ENCODE measurements around the gene DYNC2H1.
A peak's percentile ranks its signal among the peaks of the same experiment; 100 is the strongest.

DYNC2H1 gene

GRCh38 chr11:103108933-103109817, at the start of gene DYNC2H1:
DYNC2H1 (plus strand) TSS chr11:103109426; CDS start chr11:103109575, 149 bp downstream.
- in situ Hi-C loops (cut with HindIII; ENCODE audit: low pct_unique_long_range_greater_than_20kb, low sequenced_read_pairs) = no loop called here
- DNase-seq (ENCODE audit: low read depth in 1 of 2, low spot score in 1 of 2) = peak; percentile 85 to 96
- no peak for TF ChIP-seq JUND (IDR thresholded peaks at IDR 0.05; ENCODE audit: low read depth)

- no peak for TF ChIP-seq JUND (IDR thresholded peaks at IDR 0.05; ENCODE audit: low read depth)
- no peak for DNase-seq (ENCODE audit: low read depth in 1 of 2, low spot score in 1 of 2)
- in situ Hi-C loops (cut with HindIII; ENCODE audit: low pct_unique_long_range_greater_than_20kb, low sequenced_read_pairs) = no loop called here
Measured at GRCh38 chr11:103061656-103062055, 47.6 kb upstream of the DYNC2H1 start.

- in situ Hi-C loops (cut with HindIII; ENCODE audit: low pct_unique_long_range_greater_than_20kb, low sequenced_read_pairs) = no loop called here
- TF ChIP-seq JUND (IDR thresholded peaks at IDR 0.05; ENCODE audit: low read depth) = no peak
- no peak for DNase-seq (ENCODE audit: low read depth in 1 of 2, low spot score in 1 of 2)
Measured at GRCh38 chr11:103067118-103067517, 42.1 kb upstream of the DYNC2H1 start.

- peak in 1 of 2 experiments; percentile 33 for DNase-seq (ENCODE audit: low read depth in 1 of 2, low spot score in 1 of 2)
Measured at GRCh38 chr11:103069367-103069766, 39.9 kb upstream of the DYNC2H1 start.

DNA sequence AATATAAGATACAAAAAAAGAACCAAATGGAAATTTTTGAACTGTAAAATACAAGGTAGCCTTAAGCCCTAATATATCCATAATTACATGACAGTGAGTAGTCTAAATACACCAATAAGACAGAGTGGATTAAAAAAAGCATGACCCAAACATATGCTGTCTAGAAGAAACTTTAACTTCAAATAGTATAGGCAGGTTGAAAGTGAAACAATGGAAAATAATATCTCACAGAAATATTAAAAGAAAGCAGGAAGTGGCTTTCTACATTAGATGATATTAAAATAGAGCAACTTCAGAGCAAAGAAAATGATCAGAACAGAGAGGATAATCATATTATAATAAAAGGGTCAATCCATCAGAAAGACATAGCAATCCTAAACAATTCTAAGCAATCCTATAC, 39.1 kb upstream of the DYNC2H1 start:
- TF ChIP-seq JUND (IDR thresholded peaks at IDR 0.05; ENCODE audit: low read depth) = no peak
- in situ Hi-C loops (cut with HindIII; ENCODE audit: low pct_unique_long_range_greater_than_20kb, low sequenced_read_pairs) = no loop called here
- DNase-seq (ENCODE audit: low read depth in 1 of 2, low spot score in 1 of 2) = no peak

More at GRCh38 chr11:103069367-103069766, 39.9 kb upstream of the DYNC2H1 start:
- in situ Hi-C loops (cut with HindIII; ENCODE audit: low pct_unique_long_range_greater_than_20kb, low sequenced_read_pairs) = no loop called here
- no peak for TF ChIP-seq JUND (IDR thresholded peaks at IDR 0.05; ENCODE audit: low read depth)

- in situ Hi-C loops (cut with HindIII; ENCODE audit: low pct_unique_long_range_greater_than_20kb, low sequenced_read_pairs) = no loop called here
- no peak for DNase-seq (ENCODE audit: low read depth in 1 of 2, low spot score in 1 of 2)
- TF ChIP-seq JUND (IDR thresholded peaks at IDR 0.05; ENCODE audit: low read depth) = no peak
Measured at GRCh38 chr11:103071008-103071407, 38.2 kb upstream of the DYNC2H1 start.

DNA sequence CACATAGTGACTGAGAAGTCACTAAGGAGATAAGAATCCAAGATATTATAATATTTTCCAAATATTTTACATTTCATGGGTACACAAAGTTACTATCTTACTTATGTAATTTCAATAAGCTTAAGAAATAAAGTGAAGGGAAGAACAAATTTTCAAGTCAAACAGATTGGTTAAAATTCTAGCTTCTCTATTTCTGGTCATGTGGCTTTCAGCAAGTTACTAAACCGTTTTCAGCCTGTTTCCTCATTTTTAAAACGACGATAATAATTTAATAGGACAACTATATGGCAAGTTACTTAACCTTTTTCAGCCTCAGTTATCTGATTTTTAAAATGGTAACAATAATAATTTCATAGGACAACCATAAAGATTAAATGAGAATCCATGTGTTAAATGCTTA, 32.9 kb upstream of the DYNC2H1 start:
- in situ Hi-C loops (cut with HindIII; ENCODE audit: low pct_unique_long_range_greater_than_20kb, low sequenced_read_pairs) = no loop called here
- no peak for DNase-seq (ENCODE audit: low read depth in 1 of 2, low spot score in 1 of 2)

GRCh38 chr11:103077554-103077953, 31.7 kb upstream of the DYNC2H1 start:
- TF ChIP-seq JUND (IDR thresholded peaks at IDR 0.05; ENCODE audit: low read depth) = no peak
- in situ Hi-C loops (cut with HindIII; ENCODE audit: low pct_unique_long_range_greater_than_20kb, low sequenced_read_pairs) = no loop called here
- DNase-seq (ENCODE audit: low read depth in 1 of 2, low spot score in 1 of 2) = no peak

More for the DNA sequence above, 32.9 kb upstream of the DYNC2H1 start:
- TF ChIP-seq JUND (IDR thresholded peaks at IDR 0.05; ENCODE audit: low read depth) = no peak

DNA sequence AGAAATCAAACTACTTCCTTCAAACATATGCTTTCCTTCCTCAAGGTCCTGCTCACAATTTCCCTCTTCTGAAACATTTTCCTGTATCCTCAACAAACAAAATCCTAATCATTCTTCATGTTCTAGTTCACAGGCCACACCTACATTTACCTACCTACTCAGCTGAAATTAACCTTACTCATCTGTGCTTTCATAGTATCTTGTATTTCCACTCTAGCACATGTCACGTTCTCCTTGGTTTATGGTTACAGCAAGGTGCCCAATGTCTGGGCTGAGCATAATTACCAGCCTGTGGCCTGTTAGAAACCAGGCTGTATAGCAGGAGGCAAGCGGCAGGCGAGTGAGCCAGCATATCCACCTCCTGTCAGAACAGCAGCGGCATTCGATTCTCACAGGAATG, 30.5 kb upstream of the DYNC2H1 start:
- no peak for TF ChIP-seq JUND (IDR thresholded peaks at IDR 0.05; ENCODE audit: low read depth)
- no peak for DNase-seq (ENCODE audit: low read depth in 1 of 2, low spot score in 1 of 2)
- in situ Hi-C loops (cut with HindIII; ENCODE audit: low pct_unique_long_range_greater_than_20kb, low sequenced_read_pairs) = no loop called here

DNA sequence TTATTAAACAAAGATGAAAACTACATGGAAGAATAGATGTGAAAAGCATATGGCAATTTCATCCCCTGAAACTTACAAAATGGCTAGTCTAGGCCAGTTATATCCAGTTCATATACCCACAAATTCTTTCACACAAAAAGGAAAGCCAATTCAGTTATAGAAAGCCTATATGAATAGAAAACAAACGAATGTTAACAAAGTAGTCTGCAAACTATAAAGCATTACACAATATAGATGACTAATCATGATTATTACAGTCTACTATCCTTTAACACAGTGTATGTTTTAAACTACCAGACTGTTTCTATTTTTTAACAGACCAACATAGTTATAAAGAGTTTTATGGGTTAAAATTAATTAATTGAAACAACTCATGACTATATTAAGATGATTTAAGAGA, 29.4 kb upstream of the DYNC2H1 start:
- in situ Hi-C loops (cut with HindIII; ENCODE audit: low pct_unique_long_range_greater_than_20kb, low sequenced_read_pairs) = no loop called here
- TF ChIP-seq JUND (IDR thresholded peaks at IDR 0.05; ENCODE audit: low read depth) = no peak
- DNase-seq (ENCODE audit: low read depth in 1 of 2, low spot score in 1 of 2) = no peak

- in situ Hi-C loops (cut with HindIII; ENCODE audit: low pct_unique_long_range_greater_than_20kb, low sequenced_read_pairs) = no loop called here
- no peak for DNase-seq (ENCODE audit: low read depth in 1 of 2, low spot score in 1 of 2)
- no peak for TF ChIP-seq JUND (IDR thresholded peaks at IDR 0.05; ENCODE audit: low read depth)
Measured at GRCh38 chr11:103085758-103086365, 23.4 kb upstream of the DYNC2H1 start.

DNA sequence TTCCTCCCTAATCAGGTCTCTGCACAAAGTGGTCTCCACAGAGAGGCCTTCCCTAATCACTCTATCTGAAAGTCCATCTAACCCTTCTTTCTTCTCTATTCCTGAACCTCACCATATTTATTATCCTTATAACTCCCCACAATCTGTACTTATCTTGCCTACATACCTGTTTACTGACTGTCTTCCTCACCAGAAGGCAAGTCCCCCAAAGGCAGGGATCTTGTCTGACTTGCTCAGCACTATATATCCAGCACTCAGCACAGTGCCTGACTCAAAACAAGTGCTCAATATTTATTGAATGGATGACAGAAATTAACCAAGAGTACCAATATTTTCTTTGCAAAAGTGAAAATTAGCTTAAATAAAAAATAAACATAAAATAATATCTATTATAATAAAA, 22.8 kb upstream of the DYNC2H1 start:
- DNase-seq (ENCODE audit: low read depth in 1 of 2, low spot score in 1 of 2) = no peak
- TF ChIP-seq JUND (IDR thresholded peaks at IDR 0.05; ENCODE audit: low read depth) = no peak
- in situ Hi-C loops (cut with HindIII; ENCODE audit: low pct_unique_long_range_greater_than_20kb, low sequenced_read_pairs) = no loop called here
